Neural cell (in vitro differentiated cells): ENCODE measurements around the gene VPS26C. TPM values are rescaled to one million over a fixed set of nuclear protein-coding genes. Genes with fewer than 3 reads are reported as not detected.

ENCODE experiments used
- H2AFZ ChIP-seq: fragments of 200-600, 300-800 bp; sonication (generic), shearing (Covaris generic); 2 replicates; pipeline ENCODE4 v1.6.0; 2014; ENCODE audit warnings: low read depth, mild to moderate bottlenecking, antibody characterized with exemption, low read length, moderate library complexity
- H3F3A ChIP-seq: fragments of 200-600 bp; shearing (Covaris generic); 2 replicates; pipeline ENCODE4 v1.6.1; 2016; ENCODE audit warnings: mild to moderate bottlenecking, moderate library complexity, mixed read lengths, antibody characterized with exemption, low read length; ENCODE audit not compliant: insufficient read depth, poor library complexity, severe bottlenecking
- H3K27ac ChIP-seq: fragments of 200-600, 300-800 bp; sonication (generic), shearing (Covaris generic); 2 replicates; pipeline ENCODE4 v1.5.1; 2014; ENCODE audit warnings: mild to moderate bottlenecking, low read length, moderate library complexity
- H3K27me3 ChIP-seq: fragments of 300-800, 200-600 bp; sonication (generic), shearing (Covaris generic); 2 replicates; pipeline ENCODE4 v1.6.0; 2014; ENCODE audit warnings: mild to moderate bottlenecking, low read depth, low read length, moderate library complexity; ENCODE audit not compliant: insufficient read depth
- H3K36me3 ChIP-seq: fragments of 300-800, 200-600 bp; sonication (generic), shearing (Covaris generic); 2 replicates; pipeline ENCODE4 v1.5.1; 2014; ENCODE audit warnings: mild to moderate bottlenecking, antibody characterized with exemption, low read length, moderate library complexity; ENCODE audit not compliant: insufficient read depth
- H3K4me2 ChIP-seq: fragments of 300-800, 200-600 bp; sonication (generic), shearing (Covaris generic); 2 replicates; pipeline ENCODE4 v1.6.0; 2014; ENCODE audit warnings: mild to moderate bottlenecking, low read length
- H3K4me3 ChIP-seq: fragments of 300-800, 200-600 bp; sonication (generic), shearing (Covaris generic); 2 replicates; pipeline ENCODE4 v1.5.1; 2014; ENCODE audit warnings: mild to moderate bottlenecking, low read length, moderate library complexity
- H3K79me2 ChIP-seq: fragments of 200-600 bp; shearing (Covaris generic); replicated peaks from 2 replicates; pipeline ENCODE4 v1.6.0; 2014; ENCODE audit warnings: mild to moderate bottlenecking, low read length, moderate library complexity; ENCODE audit not compliant: insufficient read depth
- H3K9ac ChIP-seq: fragments of 300-800, 200-600 bp; sonication (generic), shearing (Covaris generic); 2 replicates; pipeline ENCODE4 v1.6.1; 2016; ENCODE audit warnings: mild to moderate bottlenecking, low read length, mixed read lengths
- H3K9me2 ChIP-seq: fragments of 200-600 bp; shearing (Covaris generic); 2 replicates; pipeline ENCODE4 v1.6.1; 2016; ENCODE audit warnings: mild to moderate bottlenecking, low read length, mixed read lengths; ENCODE audit not compliant: insufficient read depth
- H3K9me3 ChIP-seq: fragments of 200-600, 300-800 bp; sonication (generic), shearing (Covaris generic); 2 replicates; pipeline ENCODE4 v1.6.1; 2016; ENCODE audit warnings: mild to moderate bottlenecking, mixed run types, low read length, moderate library complexity, mixed read lengths
- H4K20me1 ChIP-seq: fragments of 200-600 bp; shearing (Covaris generic); 2 replicates; pipeline ENCODE4 v1.6.1; 2016; ENCODE audit warnings: mild to moderate bottlenecking, mixed run types; ENCODE audit not compliant: insufficient read depth
- EP300 ChIP-seq: fragments of 450-650 bp; conservative IDR thresholded peaks from 2 replicates; pipeline ENCODE4 v1.6.1; 2014; ENCODE audit warnings: antibody characterized with exemption, mild to moderate bottlenecking, moderate library complexity; ENCODE audit not compliant: poor library complexity, severe bottlenecking
- EZH2 ChIP-seq: fragments of 200-600, 300-800 bp; shearing (Covaris generic), sonication (generic); IDR thresholded peaks from 2 replicates; pipeline ENCODE4 v1.6.1; 2014; ENCODE audit warnings: antibody characterized with exemption, low read length, borderline replicate concordance, mild to moderate bottlenecking; ENCODE audit not compliant: insufficient read depth, poor library complexity, severe bottlenecking
- MXI1 ChIP-seq: fragments of 450-650 bp; conservative IDR thresholded peaks from 2 replicates; pipeline ENCODE4 v1.6.1; 2014; ENCODE audit warnings: antibody characterized with exemption, mild to moderate bottlenecking; ENCODE audit not compliant: poor library complexity, severe bottlenecking
- POLR2AphosphoS5 ChIP-seq: IDR thresholded peaks from 2 replicates; pipeline ENCODE4 v1.6.1; 2012
- RAD21 ChIP-seq: fragments of 450-650 bp; conservative IDR thresholded peaks from 2 replicates; pipeline ENCODE4 v1.6.1; 2014; ENCODE audit warnings: antibody characterized with exemption, mild to moderate bottlenecking, moderate library complexity
- SMC3 ChIP-seq: fragments of 450-650 bp; conservative IDR thresholded peaks from 2 replicates; pipeline ENCODE4 v1.6.1; 2014; ENCODE audit warnings: antibody characterized with exemption, mild to moderate bottlenecking, moderate library complexity; ENCODE audit not compliant: poor library complexity
- TAF1 ChIP-seq: IDR thresholded peaks from 2 replicates; pipeline ENCODE4 v1.6.1; 2012; ENCODE audit warnings: low read depth
- polyA plus RNA-seq: library from polyadenylated mRNA; depleted of rRNA; stranded (reverse); fragments of >200 nt; gene quantifications from 2 replicates; pipeline ENCODE4 v1.2.3, GENCODE V29; 2014
- TF ChIP-seq, protein P1 (sequence below): IDR thresholded peaks from 2 replicates; pipeline ENCODE4 v1.6.1; 2012; ENCODE audit warnings: borderline replicate concordance
- TF ChIP-seq, protein P2 (sequence below): fragments of 450-650 bp; IDR thresholded peaks from 2 replicates; pipeline ENCODE4 v1.5.1; 2014; ENCODE audit warnings: antibody characterized with exemption, mild to moderate bottlenecking, moderate library complexity; ENCODE audit not compliant: poor library complexity, severe bottlenecking

The VPS26C gene
- polyA plus RNA-seq, 1 donor from 2014 or later, result 55.5 TPM

DNA sequence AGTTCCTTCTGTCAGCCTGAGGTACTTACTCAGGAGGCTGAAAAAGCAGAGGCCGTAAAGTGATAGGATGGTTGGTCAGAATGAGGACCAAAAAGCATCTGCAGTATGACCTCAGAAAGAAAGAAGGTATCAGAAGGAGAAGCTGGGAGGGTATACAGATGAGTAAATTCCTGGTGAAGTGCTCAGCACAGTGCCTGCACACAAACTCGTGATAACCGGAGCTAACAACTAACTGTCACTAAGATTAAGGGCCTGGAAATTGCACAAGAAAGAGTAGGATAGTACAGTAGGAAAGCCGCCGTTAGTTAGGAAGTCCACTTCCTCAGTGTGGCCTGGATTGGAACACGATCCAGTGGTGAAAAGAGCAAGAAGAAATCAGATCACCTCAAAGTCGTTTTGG, 62.6 kb downstream of the VPS26C start:
- Histone ChIP-seq H3K27me3 (no peaks in the 10 kb centered on the region), H4K20me1 (no peaks in the 10 kb centered on the region), H3K27ac (no peak overlapping the region), H3K79me2 (no peaks in the 10 kb centered on the region), H3K9me2 (no peaks in the 10 kb centered on the region), H3K4me3 (no peak overlapping the region), H3K9me3 (no peaks in the 10 kb centered on the region), H3K36me3 (peaks cover 25% of the 10 kb centered on the region), H2AFZ (no peak overlapping the region), H3K9ac (no peak overlapping the region), H3F3A (no peaks in the 10 kb centered on the region), H3K4me2 (no peak overlapping the region)
- TF ChIP-seq RAD21 (no peak), EP300 (no peak), MXI1 (no peak), POLR2AphosphoS5 (no peak), SMC3 (no peak), TAF1 (no peak), EZH2 (no peak)
- TF ChIP-seq, protein P1, sequence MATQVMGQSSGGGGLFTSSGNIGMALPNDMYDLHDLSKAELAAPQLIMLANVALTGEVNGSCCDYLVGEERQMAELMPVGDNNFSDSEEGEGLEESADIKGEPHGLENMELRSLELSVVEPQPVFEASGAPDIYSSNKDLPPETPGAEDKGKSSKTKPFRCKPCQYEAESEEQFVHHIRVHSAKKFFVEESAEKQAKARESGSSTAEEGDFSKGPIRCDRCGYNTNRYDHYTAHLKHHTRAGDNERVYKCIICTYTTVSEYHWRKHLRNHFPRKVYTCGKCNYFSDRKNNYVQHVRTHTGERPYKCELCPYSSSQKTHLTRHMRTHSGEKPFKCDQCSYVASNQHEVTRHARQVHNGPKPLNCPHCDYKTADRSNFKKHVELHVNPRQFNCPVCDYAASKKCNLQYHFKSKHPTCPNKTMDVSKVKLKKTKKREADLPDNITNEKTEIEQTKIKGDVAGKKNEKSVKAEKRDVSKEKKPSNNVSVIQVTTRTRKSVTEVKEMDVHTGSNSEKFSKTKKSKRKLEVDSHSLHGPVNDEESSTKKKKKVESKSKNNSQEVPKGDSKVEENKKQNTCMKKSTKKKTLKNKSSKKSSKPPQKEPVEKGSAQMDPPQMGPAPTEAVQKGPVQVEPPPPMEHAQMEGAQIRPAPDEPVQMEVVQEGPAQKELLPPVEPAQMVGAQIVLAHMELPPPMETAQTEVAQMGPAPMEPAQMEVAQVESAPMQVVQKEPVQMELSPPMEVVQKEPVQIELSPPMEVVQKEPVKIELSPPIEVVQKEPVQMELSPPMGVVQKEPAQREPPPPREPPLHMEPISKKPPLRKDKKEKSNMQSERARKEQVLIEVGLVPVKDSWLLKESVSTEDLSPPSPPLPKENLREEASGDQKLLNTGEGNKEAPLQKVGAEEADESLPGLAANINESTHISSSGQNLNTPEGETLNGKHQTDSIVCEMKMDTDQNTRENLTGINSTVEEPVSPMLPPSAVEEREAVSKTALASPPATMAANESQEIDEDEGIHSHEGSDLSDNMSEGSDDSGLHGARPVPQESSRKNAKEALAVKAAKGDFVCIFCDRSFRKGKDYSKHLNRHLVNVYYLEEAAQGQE, result no peak
- TF ChIP-seq, protein P2, sequence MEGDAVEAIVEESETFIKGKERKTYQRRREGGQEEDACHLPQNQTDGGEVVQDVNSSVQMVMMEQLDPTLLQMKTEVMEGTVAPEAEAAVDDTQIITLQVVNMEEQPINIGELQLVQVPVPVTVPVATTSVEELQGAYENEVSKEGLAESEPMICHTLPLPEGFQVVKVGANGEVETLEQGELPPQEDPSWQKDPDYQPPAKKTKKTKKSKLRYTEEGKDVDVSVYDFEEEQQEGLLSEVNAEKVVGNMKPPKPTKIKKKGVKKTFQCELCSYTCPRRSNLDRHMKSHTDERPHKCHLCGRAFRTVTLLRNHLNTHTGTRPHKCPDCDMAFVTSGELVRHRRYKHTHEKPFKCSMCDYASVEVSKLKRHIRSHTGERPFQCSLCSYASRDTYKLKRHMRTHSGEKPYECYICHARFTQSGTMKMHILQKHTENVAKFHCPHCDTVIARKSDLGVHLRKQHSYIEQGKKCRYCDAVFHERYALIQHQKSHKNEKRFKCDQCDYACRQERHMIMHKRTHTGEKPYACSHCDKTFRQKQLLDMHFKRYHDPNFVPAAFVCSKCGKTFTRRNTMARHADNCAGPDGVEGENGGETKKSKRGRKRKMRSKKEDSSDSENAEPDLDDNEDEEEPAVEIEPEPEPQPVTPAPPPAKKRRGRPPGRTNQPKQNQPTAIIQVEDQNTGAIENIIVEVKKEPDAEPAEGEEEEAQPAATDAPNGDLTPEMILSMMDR, result no peak

DNA sequence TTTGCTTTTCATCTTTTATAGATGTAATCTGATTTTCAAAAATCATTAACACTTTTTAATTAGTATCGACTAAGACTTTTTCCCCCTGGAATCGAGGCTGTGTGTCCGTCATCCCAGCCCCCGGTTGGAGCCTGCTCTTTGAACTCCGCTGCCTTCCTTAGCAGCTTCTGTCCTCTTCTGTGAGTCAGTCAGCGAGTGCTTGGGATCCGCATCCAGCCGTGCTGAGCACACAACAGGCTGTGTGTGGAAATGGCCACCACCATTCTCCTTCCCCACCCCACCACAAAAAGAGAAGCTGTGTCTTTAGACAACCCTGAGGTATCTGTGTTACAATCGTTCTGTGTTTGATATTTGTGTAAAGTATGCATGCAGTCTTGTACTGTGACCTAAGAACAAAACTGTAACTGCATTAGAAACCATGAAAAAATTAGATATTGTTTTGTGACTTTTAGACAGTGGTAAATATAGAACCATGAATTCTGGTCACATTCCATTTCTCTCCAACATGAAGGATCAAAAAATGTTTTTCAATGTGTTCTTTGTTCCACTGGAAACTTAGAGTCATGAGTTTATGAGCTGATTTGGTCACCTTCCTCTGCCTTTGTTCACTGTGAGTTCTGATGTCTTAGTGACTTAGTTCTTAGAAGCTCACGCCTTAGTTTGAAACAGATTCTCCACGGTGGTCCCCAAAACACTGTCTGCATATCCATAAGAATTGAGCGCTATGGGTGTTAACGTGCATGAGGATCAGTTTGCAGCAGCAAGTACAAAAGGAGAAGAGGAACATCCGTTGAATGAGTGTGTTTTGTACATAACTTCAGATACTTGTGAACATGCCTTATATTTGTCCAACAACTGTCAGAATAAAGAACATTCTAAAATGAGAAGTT, 64.7 kb downstream of the VPS26C start:
- Histone ChIP-seq H3K9ac (no peak overlapping the region), H3K4me2 (no peak overlapping the region), H4K20me1 (no peaks in the 10 kb centered on the region), H3K27ac (no peak overlapping the region), H3K79me2 (no peaks in the 10 kb centered on the region), H3K9me3 (no peaks in the 10 kb centered on the region), H3K36me3 (peaks cover 27% of the 10 kb centered on the region), H3K4me3 (no peak overlapping the region), H2AFZ (no peak overlapping the region), H3K27me3 (no peaks in the 10 kb centered on the region), H3F3A (no peaks in the 10 kb centered on the region), H3K9me2 (no peaks in the 10 kb centered on the region)
- TF ChIP-seq MXI1, result no peak
